GM18520 (cell line): ENCODE data around the gene RPUSD1.
"Not testable (repeated sequence)": the region's sequence is repeated elsewhere in the genome, so short reads cannot be mapped to it uniquely, and the experiment has no call there.

Experiments
- ATAC-seq: cut with Tn5 transposase; IDR thresholded peaks from one replicate; pipeline ENCODE4 v1.9.1; 2021; ENCODE audit not compliant: unreplicated experiment

RPUSD1 gene

DNA sequence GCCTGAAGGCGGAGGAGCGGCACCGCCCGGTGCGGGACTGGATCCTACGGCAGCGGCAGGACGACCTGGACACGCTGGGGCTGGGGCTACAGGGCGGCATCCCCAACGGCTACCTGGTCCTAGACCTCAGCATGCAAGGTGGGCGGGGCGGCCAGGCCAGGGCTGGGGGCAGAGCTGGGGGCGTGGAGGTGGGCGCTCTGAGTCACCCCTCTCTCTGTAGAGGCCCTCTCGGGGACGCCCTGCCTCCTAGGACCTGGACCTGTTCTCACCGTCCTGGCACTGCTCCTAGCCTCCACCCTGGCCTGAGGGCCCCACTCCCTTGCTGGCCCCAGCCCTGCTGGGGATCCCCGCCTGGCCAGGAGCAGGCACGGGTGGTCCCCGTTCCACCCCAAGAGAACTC lies 19.8 kb downstream of the RPUSD1 start:
- ATAC-seq: no peak

- ATAC-seq: no peak
Measured at GRCh38 chr16:767743-768235, 20.4 kb downstream of the RPUSD1 start.

DNA sequence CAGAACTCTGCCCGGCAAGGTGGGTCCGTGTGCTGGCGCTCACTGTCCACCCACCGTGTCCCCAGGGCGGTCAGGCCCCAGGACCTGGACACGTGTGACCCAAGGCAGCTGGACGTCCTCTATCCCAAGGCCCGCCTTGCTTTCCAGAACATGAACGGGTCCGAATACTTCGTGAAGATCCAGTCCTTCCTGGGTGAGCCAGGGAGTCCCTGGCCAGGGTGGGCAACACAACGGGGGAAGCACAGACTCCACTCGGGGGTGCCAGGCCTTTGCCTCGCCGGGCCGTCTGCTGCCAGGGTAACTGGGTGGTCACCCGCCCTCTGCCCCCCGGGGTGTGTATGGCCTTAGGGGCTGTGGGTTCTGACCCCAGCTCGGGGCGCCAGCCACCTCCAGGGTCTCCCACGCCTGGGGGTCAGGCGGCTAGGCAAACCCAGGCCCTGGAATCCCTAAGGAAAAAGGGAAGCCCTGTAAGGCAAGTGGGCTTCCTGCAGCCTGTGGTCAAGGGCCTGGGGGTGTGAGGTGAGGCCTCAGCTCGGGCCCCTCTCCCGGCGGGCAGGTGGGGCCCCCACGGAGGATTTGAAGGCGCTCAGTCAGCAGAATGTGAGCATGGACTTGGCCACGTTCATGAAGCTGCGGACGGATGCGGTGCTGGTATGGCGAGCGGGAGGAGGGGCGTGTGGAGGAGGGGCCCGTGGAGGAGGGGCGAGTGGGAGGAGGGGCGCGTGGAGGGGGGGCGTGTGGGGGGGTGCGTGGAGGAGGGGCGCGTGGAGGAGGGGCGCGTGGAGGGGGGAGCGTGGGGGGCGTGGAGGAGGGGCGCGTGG lies 21.2 kb downstream of the RPUSD1 start:
- ATAC-seq: no peak

DNA sequence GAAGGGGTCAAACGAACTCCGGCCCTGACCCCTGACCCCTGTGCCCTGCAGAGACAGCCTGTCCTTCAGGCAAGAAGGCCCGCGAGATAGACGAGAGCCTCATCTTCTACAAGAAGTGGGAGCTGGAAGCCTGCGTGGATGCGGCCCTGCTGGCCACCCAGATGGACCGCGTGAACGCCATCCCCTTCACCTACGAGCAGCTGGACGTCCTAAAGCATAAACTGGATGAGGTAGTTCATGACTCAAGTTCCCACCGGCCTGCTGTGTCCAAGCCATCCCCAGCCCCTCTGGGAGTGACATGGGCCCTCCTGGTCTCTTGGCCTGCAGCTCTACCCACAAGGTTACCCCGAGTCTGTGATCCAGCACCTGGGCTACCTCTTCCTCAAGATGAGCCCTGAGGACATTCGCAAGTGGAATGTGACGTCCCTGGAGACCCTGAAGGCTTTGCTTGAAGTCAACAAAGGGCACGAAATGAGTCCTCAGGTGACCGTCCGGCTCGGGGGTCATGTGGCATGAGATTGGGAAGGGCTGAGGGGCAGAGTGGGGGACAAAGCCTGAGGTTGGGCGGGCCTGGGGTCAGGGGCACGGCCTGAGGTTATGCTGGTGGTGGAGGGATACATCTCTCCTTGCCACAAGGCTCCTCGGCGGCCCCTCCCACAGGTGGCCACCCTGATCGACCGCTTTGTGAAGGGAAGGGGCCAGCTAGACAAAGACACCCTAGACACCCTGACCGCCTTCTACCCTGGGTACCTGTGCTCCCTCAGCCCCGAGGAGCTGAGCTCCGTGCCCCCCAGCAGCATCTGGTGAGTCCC lies 22.0 kb downstream of the RPUSD1 start:
- no peak for ATAC-seq

DNA sequence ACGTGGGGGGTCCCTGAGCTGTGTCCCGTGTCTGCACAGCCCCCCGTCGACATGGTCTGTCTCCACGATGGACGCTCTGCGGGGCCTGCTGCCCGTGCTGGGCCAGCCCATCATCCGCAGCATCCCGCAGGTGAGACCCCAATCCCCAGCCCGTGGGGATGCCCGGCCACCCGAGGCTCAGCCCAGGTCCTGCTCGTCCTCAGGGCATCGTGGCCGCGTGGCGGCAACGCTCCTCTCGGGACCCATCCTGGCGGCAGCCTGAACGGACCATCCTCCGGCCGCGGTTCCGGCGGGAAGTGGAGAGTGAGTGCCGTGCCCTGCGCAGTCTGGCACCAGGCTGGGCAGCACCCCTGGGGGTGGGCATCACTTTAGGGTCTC lies 22.7 kb downstream of the RPUSD1 start:
- no peak for ATAC-seq

DNA sequence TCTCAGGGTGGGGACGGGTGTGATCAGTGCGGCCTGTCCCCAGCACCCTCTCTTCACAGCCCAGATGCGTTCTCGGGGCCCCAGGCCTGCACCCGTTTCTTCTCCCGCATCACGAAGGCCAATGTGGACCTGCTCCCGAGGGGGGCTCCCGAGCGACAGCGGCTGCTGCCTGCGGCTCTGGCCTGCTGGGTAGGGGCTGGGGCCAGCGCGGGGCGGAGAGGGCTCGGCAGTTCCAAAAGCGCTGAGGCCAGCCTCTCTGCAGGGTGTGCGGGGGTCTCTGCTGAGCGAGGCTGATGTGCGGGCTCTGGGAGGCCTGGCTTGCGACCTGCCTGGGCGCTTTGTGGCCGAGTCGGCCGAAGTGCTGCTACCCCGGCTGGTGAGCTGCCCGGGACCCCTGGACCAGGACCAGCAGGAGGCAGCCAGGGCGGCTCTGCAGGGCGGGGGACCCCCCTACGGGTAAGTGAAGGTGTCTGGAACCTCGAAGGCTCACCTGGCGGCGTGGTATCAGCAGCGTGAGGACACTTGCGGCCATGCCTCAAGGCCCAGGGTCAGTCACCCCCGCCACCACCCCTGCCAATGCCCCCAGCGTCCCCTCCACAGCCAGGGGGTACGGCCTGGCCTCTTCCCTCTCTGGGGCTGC lies 23.2 kb downstream of the RPUSD1 start:
- ATAC-seq: no peak

DNA sequence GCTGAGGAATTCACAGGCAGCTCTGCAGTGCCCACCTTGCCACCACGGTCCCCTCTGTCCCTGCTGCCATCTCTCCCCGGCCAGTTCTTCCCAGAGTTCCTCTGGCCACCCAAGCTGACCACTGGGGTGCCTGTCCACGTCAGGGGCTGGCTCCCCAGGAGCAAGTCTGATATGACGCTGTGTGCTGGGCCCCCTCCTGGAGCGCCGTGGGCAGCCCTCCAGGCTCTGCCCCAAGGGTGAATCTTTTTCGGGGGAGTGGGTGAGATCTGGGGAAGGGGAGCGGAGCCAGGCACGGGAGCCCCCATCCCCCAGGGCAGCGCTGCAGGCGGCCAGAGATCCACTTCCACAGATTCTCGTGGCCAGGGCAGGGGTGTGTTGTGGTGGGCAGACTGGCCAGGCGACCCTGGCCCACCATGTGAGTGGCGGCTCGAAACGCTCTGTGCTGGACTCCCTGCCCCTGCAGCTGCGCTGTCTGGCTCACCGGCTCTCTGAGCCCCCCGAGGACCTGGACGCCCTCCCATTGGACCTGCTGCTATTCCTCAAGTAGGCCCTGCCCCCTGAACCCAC lies 23.9 kb downstream of the RPUSD1 start:
- no peak for ATAC-seq

DNA sequence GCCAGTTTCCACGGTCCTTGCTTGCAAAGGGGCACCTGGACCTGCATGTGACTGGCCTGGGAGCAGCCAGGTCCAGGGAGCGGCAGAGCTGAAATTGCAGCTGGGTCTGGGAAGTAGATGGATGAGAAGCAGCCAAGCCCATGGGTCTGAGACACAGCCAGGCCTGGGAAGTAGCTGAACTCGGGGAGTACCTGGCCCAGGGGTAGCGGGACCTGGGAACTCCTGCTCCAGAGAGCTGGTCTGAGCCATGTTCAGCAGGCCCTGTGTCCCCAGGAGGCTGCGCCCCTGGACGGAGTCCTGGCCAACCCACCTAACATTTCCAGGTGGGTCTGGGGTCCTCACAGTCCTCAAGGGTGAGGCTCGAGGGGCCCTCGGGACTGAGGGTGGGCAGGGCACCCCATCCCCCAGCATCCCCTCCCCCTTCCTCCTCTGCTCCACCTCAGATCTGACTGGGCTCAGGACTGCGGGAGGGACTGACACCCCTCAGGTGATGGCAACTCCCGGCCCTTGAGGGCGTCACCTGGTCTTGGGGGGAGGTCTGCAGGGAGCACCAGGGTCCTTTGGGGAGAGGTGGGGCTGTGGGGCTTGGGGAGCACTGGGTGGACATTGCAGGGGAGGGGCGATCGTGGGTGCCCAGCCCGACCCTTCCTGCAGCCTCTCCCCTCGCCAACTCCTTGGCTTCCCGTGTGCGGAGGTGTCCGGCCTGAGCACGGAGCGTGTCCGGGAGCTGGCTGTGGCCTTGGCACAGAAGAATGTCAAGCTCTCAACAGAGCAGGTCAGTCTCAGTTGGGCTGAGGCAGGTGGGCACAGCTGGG lies 24.6 kb downstream of the RPUSD1 start:
- no peak for ATAC-seq

DNA sequence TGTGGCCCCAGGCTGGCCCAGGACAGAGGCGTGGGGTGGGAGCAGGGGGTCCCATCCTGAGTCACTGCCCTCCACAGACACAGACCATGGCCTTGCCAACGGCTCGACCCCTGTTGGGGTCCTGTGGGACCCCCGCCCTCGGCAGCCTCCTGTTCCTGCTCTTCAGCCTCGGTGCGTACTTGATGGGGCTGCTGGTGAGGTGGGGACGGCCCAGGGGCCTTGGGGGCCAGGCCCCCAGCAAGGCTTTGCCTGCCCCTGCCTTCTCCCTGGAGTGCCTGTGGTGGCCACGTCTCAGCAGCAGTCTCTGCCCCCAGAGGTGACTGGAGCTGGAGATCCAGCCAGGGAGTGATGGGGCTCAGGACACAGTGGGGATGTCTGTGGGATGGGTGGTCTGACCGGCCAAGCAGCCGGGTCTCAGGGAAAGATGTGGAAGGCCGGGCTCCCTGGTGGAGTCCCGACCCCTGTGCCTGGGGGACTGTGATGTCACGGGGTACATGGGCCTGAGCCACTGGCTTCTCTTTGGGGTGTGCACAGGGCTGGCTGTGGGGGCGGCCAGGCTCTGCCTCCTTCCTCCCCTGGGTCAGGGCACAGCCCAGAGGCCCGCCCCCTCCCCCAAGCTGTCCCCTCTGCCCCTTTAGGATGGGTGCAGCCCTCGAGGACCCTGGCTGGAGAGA lies 25.4 kb downstream of the RPUSD1 start:
- ATAC-seq: no peak

GRCh38 chr16:761625-762513 lies 26.3 kb downstream of the RPUSD1 start:
- no peak for ATAC-seq

- ATAC-seq: no peak
Measured at GRCh38 chr16:760545-761343, 27.4 kb downstream of the RPUSD1 start, which contains the start of gene MSLN. TSS of gene MSLN (plus strand) at chr16:760734. CDS start at chr16:762681, 1,947 bp downstream.

GRCh38 chr16:760065-760464 lies 28.1 kb downstream of the RPUSD1 start:
- no peak for ATAC-seq

- no peak for ATAC-seq
Measured at GRCh38 chr16:759110-759910, 28.9 kb downstream of the RPUSD1 start.

- no peak for ATAC-seq
Measured at GRCh38 chr16:756428-756827, 31.8 kb downstream of the RPUSD1 start.

- no peak for ATAC-seq
Measured at GRCh38 chr16:754656-755055, 33.5 kb downstream of the RPUSD1 start.

DNA sequence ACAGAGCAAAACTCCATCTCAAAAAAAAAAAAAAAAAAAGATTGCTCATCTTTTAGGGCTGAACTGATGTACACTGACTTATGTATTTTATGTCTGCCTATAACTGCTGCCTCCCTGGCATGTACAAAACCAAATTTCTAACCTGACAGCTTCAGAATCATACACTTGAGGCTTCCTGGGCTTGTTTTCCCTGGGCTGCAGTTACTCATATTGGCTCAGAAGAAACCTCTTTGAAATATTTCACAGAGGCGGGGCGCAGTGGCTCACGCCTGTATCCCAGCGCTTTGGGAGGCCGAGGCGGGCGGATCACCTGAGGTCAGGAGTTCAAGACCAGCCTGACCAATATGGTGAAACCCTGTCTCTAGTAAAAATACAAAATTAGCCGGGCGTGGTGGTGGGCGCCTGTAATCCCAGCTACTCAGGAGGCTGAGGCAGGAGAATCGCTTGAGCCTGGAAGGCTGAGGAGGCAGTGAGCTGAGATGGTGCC lies 34.0 kb downstream of the RPUSD1 start:
- not testable (repeated sequence) for ATAC-seq

- ATAC-seq: no peak
Measured at GRCh38 chr16:752007-752312, 36.2 kb downstream of the RPUSD1 start.
